ENCODE data around the gene EIF2B5. TPM values are rescaled to one million over a fixed set of nuclear protein-coding genes. Genes with fewer than 3 reads are reported as not detected.
A peak's percentile ranks its signal among the peaks of the same experiment; 100 is the strongest.
"Not testable (repeated sequence)": the region's sequence is repeated elsewhere in the genome, so short reads cannot be mapped to it uniquely, and the experiment has no call there.

Gene EIF2B5
- total RNA-seq, 1 donor from 2014 or later = 31.4 TPM

GRCh38 chr3:184143327-184143726 lies 8.2 kb downstream of the EIF2B5 start:
- DNase-seq (no peak), ATAC-seq (ENCODE audit: poor library complexity) (no peak)
- intact Hi-C loops (cut with DNase I) = no loop called here

GRCh38 chr3:184144505-184144904 lies 9.3 kb downstream of the EIF2B5 start:
- intact Hi-C loops (cut with DNase I) = no loop called here
- ATAC-seq (ENCODE audit: poor library complexity) = no peak
- no peak for DNase-seq

- ATAC-seq (ENCODE audit: poor library complexity) (peak; percentile 74), DNase-seq (peak; percentile 77)
- intact Hi-C loops (cut with DNase I) = no loop called here
Observed at GRCh38 chr3:184145111-184145524, 10.0 kb downstream of the EIF2B5 start.

GRCh38 chr3:184145751-184146270 lies 10.7 kb downstream of the EIF2B5 start:
- ATAC-seq (ENCODE audit: poor library complexity) = no peak
- intact Hi-C loops (cut with DNase I) = no loop called here
- DNase-seq = no peak

- ATAC-seq (ENCODE audit: poor library complexity) (no peak), DNase-seq (no peak)
- intact Hi-C loops (cut with DNase I) = no loop called here
Observed at GRCh38 chr3:184148076-184148475, 12.9 kb downstream of the EIF2B5 start.

GRCh38 chr3:184149123-184149522 lies 14.0 kb downstream of the EIF2B5 start:
- DNase-seq = no peak
- ATAC-seq (ENCODE audit: poor library complexity) = no peak
- intact Hi-C loops (cut with DNase I) = no loop called here

GRCh38 chr3:184149770-184150169 lies 14.6 kb downstream of the EIF2B5 start:
- intact Hi-C loops (cut with DNase I) = not testable (repeated sequence)
- peak; percentile 34 for ATAC-seq (ENCODE audit: poor library complexity)

GRCh38 chr3:184154885-184155643 lies 19.9 kb downstream of the EIF2B5 start, which contains the start of gene DVL3:
Gene DVL3 (plus strand): TSS chr3:184155377. CDS start chr3:184155636, 259 bp downstream.
- DNase-seq = peak; percentile 88
- intact Hi-C loops (cut with DNase I) = no loop called here
- peak; percentile 85 for ATAC-seq (ENCODE audit: poor library complexity)

More at GRCh38 chr3:184149770-184150169, 14.6 kb downstream of the EIF2B5 start:
- not testable (repeated sequence) for DNase-seq

GRCh38 chr3:184155644-184156521 lies 20.7 kb downstream of the EIF2B5 start:
- intact Hi-C loops (cut with DNase I) = no loop called here
- DNase-seq (no peak), ATAC-seq (ENCODE audit: poor library complexity) (peak; percentile 9)

- DNase-seq (peak; percentile 75), ATAC-seq (ENCODE audit: poor library complexity) (peak; percentile 61)
- intact Hi-C loops (cut with DNase I) = no loop called here
Observed at GRCh38 chr3:184156522-184156955, 21.4 kb downstream of the EIF2B5 start.

- no peak for ATAC-seq (ENCODE audit: poor library complexity)
- DNase-seq = no peak
- intact Hi-C loops (cut with DNase I) = no loop called here
Observed at GRCh38 chr3:184157206-184157605, 22.0 kb downstream of the EIF2B5 start.

- no peak for DNase-seq
- ATAC-seq (ENCODE audit: poor library complexity) = no peak
- intact Hi-C loops (cut with DNase I) = no loop called here
Observed at GRCh38 chr3:184158404-184158803, 23.2 kb downstream of the EIF2B5 start.

GRCh38 chr3:184160456-184160855 lies 25.3 kb downstream of the EIF2B5 start:
- no peak for DNase-seq
- intact Hi-C loops (cut with DNase I) = no loop called here
- peak; percentile 1 for ATAC-seq (ENCODE audit: poor library complexity)

GRCh38 chr3:184162571-184163070 lies 27.5 kb downstream of the EIF2B5 start:
- intact Hi-C loops (cut with DNase I); ATAC-seq (ENCODE audit: poor library complexity); DNase-seq: not testable (repeated sequence)

GRCh38 chr3:184164648-184165330 lies 29.6 kb downstream of the EIF2B5 start:
- DNase-seq = no peak
- intact Hi-C loops (cut with DNase I) = no loop called here
- no peak for ATAC-seq (ENCODE audit: poor library complexity)

GRCh38 chr3:184165543-184165942 lies 30.4 kb downstream of the EIF2B5 start:
- no peak for DNase-seq
- intact Hi-C loops (cut with DNase I) = no loop called here

GRCh38 chr3:184166671-184167070 lies 31.5 kb downstream of the EIF2B5 start:
- intact Hi-C loops (cut with DNase I) = no loop called here
- no peak for ATAC-seq (ENCODE audit: poor library complexity)
- no peak for DNase-seq

More at GRCh38 chr3:184165543-184165942, 30.4 kb downstream of the EIF2B5 start:
- ATAC-seq (ENCODE audit: poor library complexity) = no peak

- no peak for ATAC-seq (ENCODE audit: poor library complexity)
- intact Hi-C loops (cut with DNase I) = no loop called here
Observed at GRCh38 chr3:184167786-184168185, 32.6 kb downstream of the EIF2B5 start.

More at GRCh38 chr3:184167786-184168185, 32.6 kb downstream of the EIF2B5 start:
- no peak for DNase-seq
